Measurements from ENCODE around the gene APOL2. TPM values are rescaled to one million over a fixed set of nuclear protein-coding genes. Genes with fewer than 3 reads are reported as not detected.

APOL2 gene
- total RNA-seq, 1 experiment from 2014 or later, result 9.9 TPM

- Histone ChIP-seq H4K20me1 (ENCODE audit: insufficient read depth) (no peaks in the 10 kb centered on the region), H3K27ac (ENCODE audit: low read depth, low read length) (no peak overlapping the region), H3K27me3 (ENCODE audit: insufficient read depth, low read length) (peaks cover 29% of the 10 kb centered on the region), H3K9me2 (ENCODE audit: insufficient read depth) (no peaks in the 10 kb centered on the region), H3K9ac (ENCODE audit: low read length) (no peak overlapping the region), H3K4me2 (ENCODE audit: low read length) (no peak overlapping the region), H2AFZ (ENCODE audit: low read depth, low read length, poor library complexity, severe bottlenecking) (no peak overlapping the region), H3K9me3 (ENCODE audit: control insufficient read depth in 1 of 2, insufficient read depth in 1 of 2, low read depth in 1 of 2, low read length in 2 of 2) (no peaks in the 10 kb centered on the region), H3K4me3 (replicated peaks in 1 of 2; ENCODE audit: low read depth in 1 of 2, low read length in 2 of 2) (no peak overlapping the region), H3K4me1 (ENCODE audit: control insufficient read depth in 1 of 2, insufficient read depth in 2 of 2, low read length in 2 of 2) (no peaks in the 10 kb centered on the region), H3K79me2 (ENCODE audit: insufficient read depth, low read length) (no peaks in the 10 kb centered on the region), H3K36me3 (ENCODE audit: control insufficient read depth in 1 of 2, insufficient read depth in 2 of 2, low read length in 2 of 2) (no peaks in the 10 kb centered on the region)
- no TSS peak for BruUV-seq (replicated peaks)
- ChIA-PET POLR2A (no interaction called here), CTCF (no interaction called here), RAD21 (ENCODE audit: low non-redundant PET in 1 of 2, low total read pairs in 2 of 2, uncharacterized antibody in 2 of 2, unreplicated experiment in 2 of 2) (no interaction called here)
- no peak for ATAC-seq
- no peak for TF ChIP-seq ZFX (IDR thresholded peaks at IDR 0.05)
- DNase-seq (ENCODE audit: low read depth, low spot score), result no peak
- intact Hi-C loops (cut with micrococcal nuclease), result no loop called here
These were observed 26.4 kb downstream of the APOL2 start for GRCh38 chr22:36212901-36213300.

- no peak overlapping the region for H3K9ac ChIP-seq (ENCODE audit: low read length)
- H3K27me3 ChIP-seq (ENCODE audit: insufficient read depth, low read length), result peaks cover 16% of the 10 kb centered on the region
- H3K4me2 ChIP-seq (ENCODE audit: low read length), result no peak overlapping the region
- RAD21 ChIA-PET (ENCODE audit: low non-redundant PET in 1 of 2, low total read pairs in 2 of 2, uncharacterized antibody in 2 of 2, unreplicated experiment in 2 of 2), result interaction anchor here in 1 of 2 experiments (0.6 kb wide), 1 partner anchor 574 kb away, joined by 4 read pairs; no protein-coding TSS in a partner anchor
- H4K20me1 ChIP-seq (ENCODE audit: insufficient read depth), result no peaks in the 10 kb centered on the region
- no peak overlapping the region for H3K4me3 ChIP-seq (replicated peaks in 1 of 2; ENCODE audit: low read depth in 1 of 2, low read length in 2 of 2)
- DNase-seq (ENCODE audit: low read depth, low spot score), result no peak
- no peak overlapping the region for H2AFZ ChIP-seq (ENCODE audit: low read depth, low read length, poor library complexity, severe bottlenecking)
- ATAC-seq, result no peak
- POLR2A ChIA-PET, result no interaction called here
- H3K36me3 ChIP-seq (ENCODE audit: control insufficient read depth in 1 of 2, insufficient read depth in 2 of 2, low read length in 2 of 2), result no peaks in the 10 kb centered on the region
- no peaks in the 10 kb centered on the region for H3K9me3 ChIP-seq (ENCODE audit: control insufficient read depth in 1 of 2, insufficient read depth in 1 of 2, low read depth in 1 of 2, low read length in 2 of 2)
- no peaks in the 10 kb centered on the region for H3K4me1 ChIP-seq (ENCODE audit: control insufficient read depth in 1 of 2, insufficient read depth in 2 of 2, low read length in 2 of 2)
- no TSS peak for BruUV-seq (replicated peaks)
- CTCF ChIA-PET, result no interaction called here
- H3K27ac ChIP-seq (ENCODE audit: low read depth, low read length), result no peak overlapping the region
- H3K79me2 ChIP-seq (ENCODE audit: insufficient read depth, low read length), result no peaks in the 10 kb centered on the region
- TF ChIP-seq FOSL1 (IDR thresholded peaks at IDR 0.05; ENCODE audit: low read depth) (no peak), SIN3A (IDR thresholded peaks at IDR 0.05; ENCODE audit: low read depth) (no peak), ZBTB33 (IDR thresholded peaks at IDR 0.05; ENCODE audit: extremely low read depth, insufficient replicate concordance, low read length) (no peak), ZFX (IDR thresholded peaks at IDR 0.05) (no peak), JUND (IDR thresholded peaks at IDR 0.05) (no peak), CBX3 (IDR thresholded peaks at IDR 0.05; ENCODE audit: low read depth) (no peak), SP1 (IDR thresholded peaks at IDR 0.05; ENCODE audit: low read depth) (no peak), MAX (IDR thresholded peaks at IDR 0.05) (no peak), CEBPB (IDR thresholded peaks at IDR 0.05; ENCODE audit: low read depth) (no peak), CTCF (IDR thresholded peaks at IDR 0.05 in 2 of 3, conservative IDR thresholded peaks at IDR 0.05 in 1 of 3; ENCODE audit: borderline replicate concordance in 1 of 3, insufficient read depth in 1 of 3, low read depth in 2 of 3, low read length in 2 of 3) (no peak), TCF7L2 (IDR thresholded peaks at IDR 0.05; ENCODE audit: borderline replicate concordance, extremely low read depth, insufficient read depth, insufficient read length) (no peak)
- intact Hi-C loops (cut with micrococcal nuclease), result no loop called here
- H3K9me2 ChIP-seq (ENCODE audit: insufficient read depth), result no peaks in the 10 kb centered on the region
These were observed 28.0 kb downstream of the APOL2 start for GRCh38 chr22:36211237-36211861.

Data from HCT116 (cell line).